Skeletal muscle tissue (tissue), 4 donors: Measurements from ENCODE around the gene CHD2. TPM values are rescaled to one million over a fixed set of nuclear protein-coding genes. Genes with fewer than 3 reads are reported as not detected.

Source experiments
- H3K27ac ChIP-seq: one replicate; pipeline ENCODE4 v1.7.0; 2013; ENCODE audit warnings: mild to moderate bottlenecking, low read depth, low read length, inconsistent platforms
- H3K27me3 ChIP-seq, 3 donors: one replicate each; pipeline ENCODE4 v1.7.0; 2013; ENCODE audit warnings: low read length in 3 of 3; ENCODE audit not compliant: control insufficient read depth in 3 of 3, insufficient read depth in 3 of 3
- H3K36me3 ChIP-seq, 3 donors: one replicate each; pipeline ENCODE4 v1.7.0; 2013; ENCODE audit warnings: low read length in 3 of 3; ENCODE audit not compliant: control insufficient read depth in 3 of 3, insufficient read depth in 3 of 3
- H3K4me1 ChIP-seq, 3 donors: one replicate each; pipeline ENCODE4 v1.7.0; 2013; ENCODE audit warnings: low read length in 3 of 3, mild to moderate bottlenecking in 3 of 3; ENCODE audit not compliant: control insufficient read depth in 3 of 3, insufficient read depth in 3 of 3
- H3K4me3 ChIP-seq, 3 donors: one replicate each; pipeline ENCODE4 v1.7.0; 2013; ENCODE audit warnings: low read length in 3 of 3
- H3K9ac ChIP-seq, 3 donors: one replicate each; pipeline ENCODE4 v1.7.0; 2013; ENCODE audit warnings: low read length in 3 of 3, mild to moderate bottlenecking in 3 of 3, moderate library complexity in 2 of 3, low read depth in 1 of 3
- H3K9me3 ChIP-seq, 3 donors: one replicate each; pipeline ENCODE4 v1.7.0; 2013; ENCODE audit warnings: low read length in 3 of 3; ENCODE audit not compliant: control insufficient read depth in 3 of 3
- total RNA-seq: library from RNA; depleted of rRNA; stranded (reverse); fragments of >200 nt; gene quantifications from one replicate; pipeline ENCODE4 v1.2.3, GENCODE V29; 2014
- donor health status: Osteomylitis.

Gene CHD2
- total RNA-seq, 1 donor from 2014 or later, result 105 TPM

GRCh38 chr15:92884436-92885223 lies 15.5 kb upstream of the CHD2 start:
- H3K27ac ChIP-seq, result peak overlapping the region; percentile 99
- H3K4me3 ChIP-seq, result peak overlapping the region; percentile 72 to 96 (median 81)
- H3K36me3 ChIP-seq, result peaks cover 7 to 13% (median 10%) of the 10 kb centered on the region in 3 donors
- H3K9me3 ChIP-seq, result no peaks in the 10 kb centered on the region
- peaks cover 14 to 37% (median 14%) of the 10 kb centered on the region in 3 donors for H3K4me1 ChIP-seq
- peak overlapping the region; percentile 92 to 97 (median 94) for H3K9ac ChIP-seq
- H3K27me3 ChIP-seq, result no peaks in the 10 kb centered on the region

GRCh38 chr15:92885224-92886041 lies 14.7 kb upstream of the CHD2 start:
- peak overlapping the region; percentile 99 for H3K27ac ChIP-seq
- H3K27me3 ChIP-seq, result no peaks in the 10 kb centered on the region
- H3K36me3 ChIP-seq, result peaks cover 7 to 17% (median 15%) of the 10 kb centered on the region in 3 donors
- H3K9ac ChIP-seq, result peak overlapping the region; percentile 92 to 97 (median 94)
- peak overlapping the region; percentile 72 to 96 (median 81) for H3K4me3 ChIP-seq
- no peaks in the 10 kb centered on the region for H3K9me3 ChIP-seq
- peaks cover 14 to 37% (median 14%) of the 10 kb centered on the region in 3 donors for H3K4me1 ChIP-seq

- H3K36me3 ChIP-seq, result peaks cover 7 to 21% (median 20%) of the 10 kb centered on the region in 3 donors
- H3K4me1 ChIP-seq, result peaks cover 8 to 31% (median 14%) of the 10 kb centered on the region in 3 donors
- H3K9ac ChIP-seq, result peak overlapping the region; percentile 8 to 97 (median 10)
- H3K9me3 ChIP-seq, result no peaks in the 10 kb centered on the region
- H3K27ac ChIP-seq, result peak overlapping the region; percentile 99
- H3K4me3 ChIP-seq, result peak overlapping the region in 1 of 3 donors; percentile 96
- no peaks in the 10 kb centered on the region for H3K27me3 ChIP-seq
These were observed 14.0 kb upstream of the CHD2 start for GRCh38 chr15:92886042-92886537.

- H3K27ac ChIP-seq, result peak overlapping the region; percentile 99
- peak overlapping the region in 1 of 3 donors; percentile 10 for H3K9ac ChIP-seq
- peak overlapping the region in 1 of 3 donors; percentile 52 for H3K4me3 ChIP-seq
- H3K4me1 ChIP-seq, result peaks cover 3 to 24% (median 12%) of the 10 kb centered on the region in 3 donors
- no peaks in the 10 kb centered on the region for H3K27me3 ChIP-seq
- no peaks in the 10 kb centered on the region for H3K9me3 ChIP-seq
- peaks cover 7 to 27% (median 26%) of the 10 kb centered on the region in 3 donors for H3K36me3 ChIP-seq
These were observed 13.3 kb upstream of the CHD2 start for GRCh38 chr15:92886815-92887214.

GRCh38 chr15:92887869-92888268 lies 12.3 kb upstream of the CHD2 start:
- Histone ChIP-seq H3K4me1 (peaks cover 0 to 21% (median 10%) of the 10 kb centered on the region in 3 donors), H3K27ac (no peak overlapping the region), H3K27me3 (no peaks in the 10 kb centered on the region), H3K9ac (no peak overlapping the region), H3K9me3 (no peaks in the 10 kb centered on the region), H3K4me3 (peak overlapping the region in 1 of 3 donors; percentile 5), H3K36me3 (peaks cover 9 to 37% (median 36%) of the 10 kb centered on the region in 3 donors)

GRCh38 chr15:92889390-92890107 lies 10.6 kb upstream of the CHD2 start:
- Histone ChIP-seq H3K9ac (no peak overlapping the region), H3K4me1 (peaks cover 1 to 21% (median 10%) of the 10 kb centered on the region in 3 donors), H3K4me3 (no peak overlapping the region), H3K9me3 (no peaks in the 10 kb centered on the region), H3K36me3 (peaks cover 6 to 48% (median 44%) of the 10 kb centered on the region in 3 donors), H3K27me3 (no peaks in the 10 kb centered on the region), H3K27ac (no peak overlapping the region)

GRCh38 chr15:92891533-92892200 lies 8.5 kb upstream of the CHD2 start:
- H3K4me3 ChIP-seq, result no peak overlapping the region
- H3K9ac ChIP-seq, result no peak overlapping the region
- no peaks in the 10 kb centered on the region for H3K9me3 ChIP-seq
- peaks cover 6 to 45% (median 41%) of the 10 kb centered on the region in 3 donors for H3K36me3 ChIP-seq
- no peak overlapping the region for H3K27ac ChIP-seq
- no peaks in the 10 kb centered on the region for H3K27me3 ChIP-seq
- peaks cover 4 to 15% (median 5%) of the 10 kb centered on the region in 3 donors for H3K4me1 ChIP-seq

- H3K4me3 ChIP-seq, result no peak overlapping the region
- peaks cover 4 to 10% (median 5%) of the 10 kb centered on the region in 3 donors for H3K4me1 ChIP-seq
- H3K9me3 ChIP-seq, result no peaks in the 10 kb centered on the region
- peaks cover 6 to 43% (median 39%) of the 10 kb centered on the region in 3 donors for H3K36me3 ChIP-seq
- no peak overlapping the region for H3K9ac ChIP-seq
- H3K27me3 ChIP-seq, result no peaks in the 10 kb centered on the region
- H3K27ac ChIP-seq, result no peak overlapping the region
These were observed 7.9 kb upstream of the CHD2 start for GRCh38 chr15:92892201-92892555.

GRCh38 chr15:92893200-92893599 lies 6.9 kb upstream of the CHD2 start:
- H3K9ac ChIP-seq, result no peak overlapping the region
- H3K9me3 ChIP-seq, result no peaks in the 10 kb centered on the region
- H3K4me3 ChIP-seq, result no peak overlapping the region
- peaks cover 6 to 50% (median 43%) of the 10 kb centered on the region in 3 donors for H3K36me3 ChIP-seq
- H3K4me1 ChIP-seq, result peaks cover 1 to 4% (median 3%) of the 10 kb centered on the region in 3 donors
- no peak overlapping the region for H3K27ac ChIP-seq
- no peaks in the 10 kb centered on the region for H3K27me3 ChIP-seq
